Subcutaneous abdominal adipose tissue (tissue), 5 donors: ENCODE results near the gene PSTPIP2.

Experiments
- H3K27ac ChIP-seq: one replicate; pipeline ENCODE4 v1.7.0; 2013; ENCODE audit warnings: low read depth, mild to moderate bottlenecking, inconsistent platforms, low read length, moderate library complexity
- H3K27me3 ChIP-seq, 5 donors: one replicate each; pipeline ENCODE4 v1.7.0; 2013; ENCODE audit warnings: low read length in 5 of 5, inconsistent platforms in 1 of 5; ENCODE audit not compliant: control insufficient read depth in 5 of 5, insufficient read depth in 4 of 5
- H3K36me3 ChIP-seq, 5 donors: one replicate each; pipeline ENCODE4 v1.7.0; 2013; ENCODE audit warnings: low read length in 5 of 5; ENCODE audit not compliant: control insufficient read depth in 5 of 5, insufficient read depth in 5 of 5
- H3K4me1 ChIP-seq, 5 donors: one replicate each; pipeline ENCODE4 v1.7.0; 2013; ENCODE audit warnings: low read length in 5 of 5, mild to moderate bottlenecking in 3 of 5, moderate library complexity in 1 of 5; ENCODE audit not compliant: control insufficient read depth in 5 of 5, insufficient read depth in 5 of 5
- H3K4me3 ChIP-seq, 5 donors: one replicate each; pipeline ENCODE4 v1.7.0; 2013; ENCODE audit warnings: low read length in 5 of 5, low read depth in 1 of 5
- H3K9ac ChIP-seq, 5 donors: one replicate each; pipeline ENCODE4 v1.7.0; 2013; ENCODE audit warnings: low read length in 5 of 5, mild to moderate bottlenecking in 4 of 5, moderate library complexity in 3 of 5
- H3K9me3 ChIP-seq, 5 donors: one replicate each; pipeline ENCODE4 v1.7.0; 2013; ENCODE audit warnings: low read length in 5 of 5; ENCODE audit not compliant: control insufficient read depth in 5 of 5
- donor health status: healthy.
- donor health status: healthy.
- donor health status: healthy.
- donor health status: healthy.
- donor health status: healthy.

The PSTPIP2 gene

DNA sequence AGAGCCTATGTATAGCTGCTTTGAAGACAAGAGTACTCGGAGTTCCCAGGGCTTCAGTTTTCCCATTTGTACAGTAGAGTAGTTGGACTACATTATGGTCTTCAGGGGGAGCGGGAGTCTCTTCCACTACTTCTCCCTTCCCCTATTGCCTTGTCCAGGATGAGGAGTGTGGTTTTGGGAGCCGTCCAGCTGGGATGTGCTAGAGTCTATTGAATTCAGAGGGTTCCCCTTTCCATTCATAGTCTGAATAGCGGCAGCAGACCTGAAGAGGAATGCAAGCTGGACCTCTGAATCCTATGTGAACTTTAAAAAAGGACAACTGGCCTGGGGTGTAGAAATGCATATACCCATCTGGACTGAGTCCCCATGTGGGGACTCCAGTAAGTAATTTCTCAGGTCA lies 61.4 kb downstream of the PSTPIP2 start:
- H3K27ac ChIP-seq: no peak overlapping the region
- H3K36me3 ChIP-seq: peaks cover 0 to 8% (median 0%) of the 10 kb centered on the region in 5 donors
- no peak overlapping the region for H3K9ac ChIP-seq
- no peaks in the 10 kb centered on the region for H3K27me3 ChIP-seq
- H3K9me3 ChIP-seq: no peaks in the 10 kb centered on the region
- no peak overlapping the region for H3K4me3 ChIP-seq
- peaks cover 0 to 17% (median 5%) of the 10 kb centered on the region in 5 donors for H3K4me1 ChIP-seq

DNA sequence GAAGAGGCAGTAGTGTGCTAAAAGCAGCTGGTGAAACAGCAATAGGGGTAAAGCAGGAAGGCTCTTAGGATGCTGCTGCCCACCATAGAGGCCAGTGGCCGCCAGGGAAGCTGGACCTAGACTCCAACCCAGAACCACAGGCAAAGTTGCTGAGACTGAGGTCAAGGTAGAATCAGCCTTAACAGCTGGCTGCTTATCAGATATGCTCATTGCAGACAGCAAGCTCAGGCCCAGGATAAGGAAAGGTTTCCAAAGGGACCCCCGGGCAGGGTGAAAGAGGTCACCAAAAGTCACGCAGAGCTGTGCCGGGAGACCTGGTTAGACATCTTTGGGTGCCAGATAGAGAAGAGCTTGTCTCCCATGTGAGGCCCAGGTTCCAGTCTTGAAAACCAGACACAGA lies 62.0 kb downstream of the PSTPIP2 start:
- Histone ChIP-seq H3K9ac (no peak overlapping the region), H3K4me1 (peaks cover 0 to 17% (median 5%) of the 10 kb centered on the region in 5 donors), H3K4me3 (no peak overlapping the region), H3K27ac (no peak overlapping the region), H3K27me3 (no peaks in the 10 kb centered on the region), H3K9me3 (no peaks in the 10 kb centered on the region), H3K36me3 (peaks cover 0 to 4% (median 0%) of the 10 kb centered on the region in 5 donors)

DNA sequence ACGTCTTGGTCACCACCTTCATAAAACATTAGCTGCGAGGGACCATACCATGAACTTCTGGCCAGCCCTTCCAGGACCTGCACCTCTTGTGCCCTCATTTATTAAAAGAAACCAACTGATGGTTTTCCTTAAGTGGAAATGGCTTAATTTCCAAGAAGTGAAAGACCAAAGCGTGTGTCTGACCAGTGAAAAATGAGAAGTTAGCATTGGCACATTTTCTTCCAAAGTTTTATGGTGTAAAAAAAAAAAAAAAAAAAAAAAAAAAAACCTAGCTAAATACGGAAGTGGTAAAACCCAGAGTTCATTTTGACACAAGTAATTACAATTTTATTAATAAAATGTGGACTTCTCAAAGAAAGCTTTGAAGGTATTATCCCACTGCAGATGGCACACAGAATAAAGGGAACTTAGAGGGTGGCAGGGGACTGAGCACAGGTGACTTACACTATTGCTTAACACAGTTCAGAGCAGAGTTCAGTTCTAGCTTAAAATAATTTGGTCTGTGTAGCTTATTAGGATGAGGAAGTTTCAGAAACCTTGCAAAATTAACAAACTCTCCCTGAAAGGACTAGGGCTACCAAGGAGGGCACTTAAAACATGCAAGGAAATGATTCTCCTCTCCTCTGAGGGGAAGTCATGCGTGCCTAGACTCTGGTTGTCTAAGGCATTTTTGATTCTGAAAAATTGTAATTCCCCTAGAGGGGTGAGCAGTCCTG lies 62.8 kb downstream of the PSTPIP2 start:
- Histone ChIP-seq H3K27ac (no peak overlapping the region), H3K36me3 (no peaks in the 10 kb centered on the region), H3K9ac (no peak overlapping the region), H3K4me1 (peaks cover 0 to 17% (median 5%) of the 10 kb centered on the region in 5 donors), H3K4me3 (no peak overlapping the region), H3K27me3 (no peaks in the 10 kb centered on the region), H3K9me3 (no peaks in the 10 kb centered on the region)

DNA sequence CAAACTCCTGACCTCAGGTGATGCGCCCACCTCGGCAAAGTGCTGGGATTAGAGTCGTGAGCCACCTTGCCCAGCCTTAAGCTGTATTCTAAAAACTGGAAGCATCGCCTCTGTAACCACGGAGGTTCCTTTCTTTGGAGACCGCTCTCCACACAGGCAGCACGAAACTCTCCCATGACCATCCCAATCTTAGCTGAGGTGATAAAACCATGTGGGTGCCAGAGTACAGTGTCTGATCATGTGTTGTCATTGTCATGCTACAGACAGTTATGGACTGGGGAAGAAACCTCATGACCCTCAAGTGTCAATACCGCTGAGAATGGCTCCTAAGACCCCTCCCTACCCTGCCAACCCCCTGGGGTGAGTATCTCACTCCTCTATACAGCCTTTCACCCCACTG lies 63.5 kb downstream of the PSTPIP2 start:
- no peak overlapping the region for H3K27ac ChIP-seq
- no peaks in the 10 kb centered on the region for H3K36me3 ChIP-seq
- no peak overlapping the region for H3K9ac ChIP-seq
- H3K4me3 ChIP-seq: no peak overlapping the region
- no peaks in the 10 kb centered on the region for H3K9me3 ChIP-seq
- peaks cover 0 to 17% (median 5%) of the 10 kb centered on the region in 5 donors for H3K4me1 ChIP-seq
- H3K27me3 ChIP-seq: no peaks in the 10 kb centered on the region

DNA sequence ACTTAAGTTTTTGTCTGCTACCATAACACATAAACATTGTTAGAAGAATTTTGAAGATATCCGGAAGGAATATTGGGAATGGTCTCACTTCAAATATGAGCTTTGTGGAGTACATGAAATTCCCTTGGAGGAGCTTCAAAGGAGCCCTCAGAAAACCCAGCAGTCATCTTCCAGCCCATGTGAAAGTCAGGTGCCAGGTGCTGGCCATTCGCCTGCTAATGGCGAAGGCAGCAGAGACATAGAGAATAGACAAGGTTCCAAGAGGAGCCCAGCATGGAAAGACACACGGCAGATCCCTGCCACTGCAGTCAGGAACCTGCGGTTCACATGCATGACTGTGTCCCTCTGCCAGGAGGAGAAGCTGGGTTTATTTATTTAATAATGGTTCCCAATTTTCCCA lies 64.9 kb downstream of the PSTPIP2 start:
- Histone ChIP-seq H3K9ac (no peak overlapping the region), H3K9me3 (no peaks in the 10 kb centered on the region), H3K27me3 (no peaks in the 10 kb centered on the region), H3K4me1 (peaks cover 0 to 17% (median 5%) of the 10 kb centered on the region in 5 donors), H3K36me3 (no peaks in the 10 kb centered on the region), H3K4me3 (no peak overlapping the region), H3K27ac (no peak overlapping the region)

DNA sequence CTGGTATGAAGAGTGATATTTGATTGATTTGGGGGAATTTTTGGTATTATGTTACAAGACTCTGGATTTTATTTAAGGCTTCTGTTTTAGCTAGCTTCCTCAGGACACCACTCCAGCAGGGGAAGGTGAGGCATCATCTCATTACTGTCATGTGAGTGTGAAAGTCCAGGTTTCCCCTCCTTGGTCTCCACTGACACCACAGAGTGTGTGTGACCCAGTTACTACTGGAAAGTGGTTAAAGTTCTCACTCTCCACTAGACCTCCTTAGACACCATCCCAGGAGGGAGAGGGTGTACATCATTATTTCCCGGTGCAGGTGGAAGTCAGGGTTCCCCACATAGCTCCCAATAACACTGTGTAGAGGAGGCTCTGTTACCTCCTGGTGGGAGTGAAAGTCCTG lies 69.1 kb downstream of the PSTPIP2 start:
- no peak overlapping the region for H3K4me3 ChIP-seq
- H3K27me3 ChIP-seq: no peaks in the 10 kb centered on the region
- H3K36me3 ChIP-seq: no peaks in the 10 kb centered on the region
- H3K27ac ChIP-seq: no peak overlapping the region
- no peak overlapping the region for H3K9ac ChIP-seq
- peaks cover 0 to 3% (median 0%) of the 10 kb centered on the region in 5 donors for H3K9me3 ChIP-seq
- H3K4me1 ChIP-seq: no peaks in the 10 kb centered on the region

DNA sequence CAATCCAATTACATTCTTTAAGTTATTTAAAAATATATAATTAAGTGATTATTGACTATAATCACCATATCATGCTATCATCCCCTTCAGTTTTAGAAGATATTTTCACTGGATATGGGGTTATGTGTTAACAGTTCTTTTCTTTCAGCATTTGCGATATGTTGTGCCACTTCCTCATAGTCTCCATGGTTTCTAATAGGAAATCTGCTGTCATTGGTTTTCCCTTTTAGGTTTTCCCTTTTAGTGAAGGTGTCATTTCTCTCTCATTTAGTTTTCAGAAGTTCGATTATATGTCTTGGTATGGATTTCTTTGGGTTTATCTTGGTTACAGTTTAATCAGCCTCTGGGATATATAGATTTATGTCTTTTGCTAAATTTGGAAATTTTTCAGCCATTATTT lies 70.2 kb downstream of the PSTPIP2 start:
- no peaks in the 10 kb centered on the region for H3K4me1 ChIP-seq
- peaks cover 0 to 3% (median 0%) of the 10 kb centered on the region in 5 donors for H3K9me3 ChIP-seq
- H3K27me3 ChIP-seq: no peaks in the 10 kb centered on the region
- H3K4me3 ChIP-seq: no peak overlapping the region
- H3K27ac ChIP-seq: no peak overlapping the region
- H3K9ac ChIP-seq: no peak overlapping the region
- no peaks in the 10 kb centered on the region for H3K36me3 ChIP-seq

DNA sequence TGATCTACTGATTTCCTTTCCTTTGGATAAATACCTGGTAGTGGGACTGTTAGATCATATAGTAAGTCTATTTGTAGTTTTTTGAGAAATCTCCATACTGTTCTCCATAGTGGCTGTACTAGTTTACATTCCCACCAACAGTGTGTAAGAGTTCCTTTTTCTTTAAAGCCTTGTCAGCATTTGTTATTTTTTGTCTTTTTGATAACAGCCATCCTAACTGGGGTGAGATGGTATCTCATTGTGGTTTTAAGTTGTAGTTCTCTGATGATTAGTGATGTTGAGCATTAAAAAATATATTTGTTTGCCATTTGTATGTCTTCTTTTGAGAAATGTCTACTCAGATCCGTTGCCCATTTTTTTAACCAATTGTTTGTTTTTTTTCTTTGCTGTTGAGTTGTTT lies 71.0 kb downstream of the PSTPIP2 start:
- no peak overlapping the region for H3K9ac ChIP-seq
- H3K4me1 ChIP-seq: no peaks in the 10 kb centered on the region
- H3K27me3 ChIP-seq: no peaks in the 10 kb centered on the region
- H3K4me3 ChIP-seq: no peak overlapping the region
- H3K36me3 ChIP-seq: peaks cover 0 to 2% (median 0%) of the 10 kb centered on the region in 5 donors
- no peak overlapping the region for H3K27ac ChIP-seq
- H3K9me3 ChIP-seq: peaks cover 0 to 3% (median 0%) of the 10 kb centered on the region in 5 donors

DNA sequence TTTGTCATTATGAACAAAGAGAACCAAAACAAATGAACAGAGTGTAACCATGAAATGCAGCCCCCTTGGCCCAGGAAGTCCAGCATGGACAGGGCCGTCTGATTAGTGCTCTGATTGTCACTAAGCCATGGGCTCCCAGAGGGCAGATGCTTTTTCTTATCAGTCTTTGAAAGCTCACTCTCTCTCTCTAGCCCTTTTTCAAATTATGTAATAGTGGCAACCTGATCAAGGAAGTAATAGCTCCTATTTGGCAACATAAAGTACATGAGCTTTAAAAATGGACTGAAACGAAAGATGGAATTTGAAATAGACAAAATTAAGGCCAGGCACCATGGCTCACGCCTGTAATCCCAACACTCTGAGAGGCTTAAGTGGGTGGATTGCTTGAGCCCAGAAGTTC lies 72.5 kb downstream of the PSTPIP2 start:
- Histone ChIP-seq H3K4me1 (no peaks in the 10 kb centered on the region), H3K27me3 (no peaks in the 10 kb centered on the region), H3K36me3 (peaks cover 0 to 2% (median 0%) of the 10 kb centered on the region in 5 donors), H3K27ac (no peak overlapping the region), H3K9ac (no peak overlapping the region), H3K9me3 (peaks cover 0 to 3% (median 0%) of the 10 kb centered on the region in 5 donors), H3K4me3 (no peak overlapping the region)

DNA sequence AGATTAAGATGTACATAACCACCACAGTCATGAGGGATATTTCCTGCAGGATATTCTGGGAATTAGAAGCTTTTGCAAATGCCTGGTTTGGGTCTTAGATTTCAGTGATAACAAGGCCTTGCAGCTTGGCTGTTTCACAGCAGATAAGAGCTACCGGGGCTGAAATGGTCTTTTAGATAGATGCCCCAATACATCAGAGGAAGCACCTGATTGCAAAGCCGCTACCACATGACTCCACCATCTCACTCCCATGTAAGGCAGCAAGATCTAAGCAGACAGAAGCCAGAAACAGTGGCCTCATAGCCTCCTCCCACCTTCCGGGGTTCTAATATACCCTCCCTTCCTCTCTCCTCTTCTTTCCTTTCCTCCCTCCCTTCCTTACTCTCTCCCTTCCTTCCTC lies 73.8 kb downstream of the PSTPIP2 start:
- H3K36me3 ChIP-seq: peaks cover 0 to 3% (median 0%) of the 10 kb centered on the region in 5 donors
- peaks cover 0 to 3% (median 0%) of the 10 kb centered on the region in 5 donors for H3K9me3 ChIP-seq
- no peaks in the 10 kb centered on the region for H3K27me3 ChIP-seq
- H3K9ac ChIP-seq: no peak overlapping the region
- no peak overlapping the region for H3K27ac ChIP-seq
- H3K4me3 ChIP-seq: no peak overlapping the region
- H3K4me1 ChIP-seq: no peaks in the 10 kb centered on the region
